Measurements from ENCODE around the gene RASAL2.
"Not testable (repeated sequence)": the region's sequence is repeated elsewhere in the genome, so short reads cannot be mapped to it uniquely, and the experiment has no call there.

The RASAL2 gene

DNA sequence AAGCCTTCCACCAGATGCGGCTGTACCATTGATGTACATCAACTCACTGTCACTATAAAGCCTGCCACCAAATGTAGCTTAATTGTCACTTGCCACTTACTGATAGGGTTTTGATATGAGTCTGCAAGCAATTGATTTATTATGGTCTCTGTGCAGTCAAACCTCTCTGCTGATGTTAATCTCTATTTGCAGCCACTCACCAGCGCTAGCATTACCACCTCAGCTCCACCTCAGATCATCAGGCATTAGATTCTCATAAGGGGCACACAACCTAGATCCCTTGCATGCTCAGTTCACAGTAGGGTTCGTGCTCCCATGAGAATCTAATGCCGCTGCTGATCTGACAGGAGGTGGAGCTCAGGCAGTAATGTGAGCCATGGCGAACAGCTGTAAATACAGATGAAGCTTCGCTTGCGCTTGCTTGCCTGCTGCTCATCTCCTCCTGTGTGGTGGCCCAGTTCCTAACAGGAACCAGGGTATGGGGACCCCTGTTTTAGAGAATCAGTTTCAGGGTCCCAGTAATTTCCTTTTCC is 26.7 kb downstream of the RASAL2 start:
- DNase-seq: not testable (repeated sequence)

DNA sequence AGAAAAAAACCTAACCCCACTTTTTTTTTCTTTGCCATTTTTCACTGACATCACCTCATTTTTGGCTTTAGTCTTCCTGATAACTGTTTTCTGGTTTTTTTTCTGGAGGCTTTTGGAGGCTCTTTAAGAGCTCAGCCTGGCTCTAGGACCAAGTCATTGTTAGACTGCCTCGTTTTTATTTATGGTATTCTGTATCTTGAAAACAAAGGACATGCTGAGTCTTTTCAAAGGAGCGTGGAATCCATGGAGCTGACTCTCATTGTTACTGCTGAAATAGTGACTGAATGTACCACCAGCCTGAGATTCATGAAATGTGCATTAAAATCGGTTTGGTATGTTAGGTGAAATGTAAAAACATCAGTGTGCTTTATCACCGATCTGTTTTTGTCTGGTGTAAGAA is 28.0 kb downstream of the RASAL2 start:
- no peak for DNase-seq

DNA sequence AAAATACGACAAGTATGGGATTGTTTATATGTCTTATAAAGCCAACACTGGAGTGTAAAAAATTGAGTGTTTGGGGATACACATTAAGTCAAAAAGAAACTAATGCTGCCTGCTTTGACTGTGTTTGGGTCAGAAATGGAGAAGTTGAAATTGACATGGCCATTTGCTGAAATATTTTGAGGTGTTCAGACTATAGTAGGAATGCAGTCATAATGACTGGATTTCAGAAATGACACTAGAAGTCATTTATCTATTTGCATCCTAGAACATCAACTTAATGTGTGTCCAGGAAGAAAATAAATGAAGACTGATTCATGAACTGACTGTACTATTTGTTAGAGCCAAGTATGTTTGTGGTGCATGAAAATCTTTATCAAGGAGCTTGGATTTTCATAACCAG is 28.4 kb downstream of the RASAL2 start:
- DNase-seq: no peak

- no peak for DNase-seq
Observed at GRCh38 chr1:178124115-178124514, 30.2 kb downstream of the RASAL2 start.

- DNase-seq: no peak
Observed at GRCh38 chr1:178126261-178126660, 32.4 kb downstream of the RASAL2 start.

- DNase-seq: no peak
Observed at GRCh38 chr1:178126741-178127185, 32.9 kb downstream of the RASAL2 start.

GRCh38 chr1:178127482-178128191 is 33.7 kb downstream of the RASAL2 start:
- no peak for DNase-seq

GRCh38 chr1:178133239-178133989 is 39.5 kb downstream of the RASAL2 start:
- DNase-seq: no peak

DNA sequence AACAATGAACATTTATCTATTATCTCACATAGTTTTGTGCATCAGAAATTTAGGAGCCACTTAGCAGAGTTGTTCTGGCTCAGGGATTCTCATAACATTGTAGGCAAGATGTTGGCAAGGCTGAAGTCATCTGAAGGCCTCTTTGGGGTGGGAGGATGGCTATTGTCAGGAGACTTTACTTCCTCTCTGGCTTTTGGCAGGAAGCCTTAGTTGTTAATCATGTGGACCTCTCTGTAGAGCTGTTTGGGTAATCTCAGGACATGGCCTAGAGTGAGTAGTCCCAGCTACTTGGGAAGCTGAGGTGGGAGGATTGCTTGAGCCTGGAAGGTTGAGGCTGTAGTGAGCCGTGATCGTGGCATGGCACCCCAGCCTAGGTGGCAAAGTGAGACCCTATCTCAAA is 40.2 kb downstream of the RASAL2 start:
- DNase-seq: no peak

DNA sequence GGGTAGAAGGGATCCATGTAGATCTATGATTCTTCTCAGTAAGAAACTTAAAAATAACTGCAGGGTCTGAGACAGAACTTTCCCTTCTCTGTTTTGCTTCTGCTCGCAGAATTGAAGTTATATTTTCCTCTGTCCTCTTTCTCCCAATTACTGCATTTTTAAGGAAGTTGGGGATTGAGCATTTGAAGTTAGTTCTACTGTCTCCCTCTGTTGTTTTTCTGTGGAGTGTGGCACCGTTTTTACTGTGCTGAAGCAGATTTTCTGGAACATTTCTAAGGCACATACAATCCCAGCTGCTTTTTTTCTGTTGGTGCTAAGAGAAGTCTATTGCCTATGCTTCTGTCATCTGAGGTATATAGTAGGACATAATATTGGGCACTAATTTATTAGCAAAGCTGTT is 43.3 kb downstream of the RASAL2 start:
- DNase-seq: no peak

GRCh38 chr1:178142806-178143205 is 48.9 kb downstream of the RASAL2 start:
- DNase-seq: no peak

- no peak for DNase-seq
Observed at GRCh38 chr1:178143730-178144690, 50.1 kb downstream of the RASAL2 start.

GRCh38 chr1:178145605-178146004 is 51.7 kb downstream of the RASAL2 start:
- no peak for DNase-seq

- DNase-seq: no peak
Observed at GRCh38 chr1:178146436-178146835, 52.5 kb downstream of the RASAL2 start.

DNA sequence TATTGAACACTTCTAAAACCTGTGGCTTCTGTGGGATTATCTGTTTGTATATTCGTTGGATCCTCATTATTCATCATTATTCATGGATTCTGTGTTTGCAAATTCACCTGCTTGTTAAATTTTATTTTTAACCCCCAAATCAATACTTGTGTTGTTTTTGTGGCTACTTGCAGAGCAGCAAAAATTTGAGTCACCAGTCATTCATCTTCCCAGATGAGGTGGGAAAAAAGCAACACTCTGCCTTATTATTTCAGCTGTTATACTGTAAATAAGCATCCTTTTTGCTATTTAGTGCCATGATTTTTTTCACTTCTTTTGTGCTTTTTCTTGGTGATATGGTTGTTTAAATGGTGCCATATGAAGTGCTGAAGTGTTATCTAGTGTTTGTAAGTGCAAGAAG is 56.7 kb downstream of the RASAL2 start:
- DNase-seq: no peak

DNA sequence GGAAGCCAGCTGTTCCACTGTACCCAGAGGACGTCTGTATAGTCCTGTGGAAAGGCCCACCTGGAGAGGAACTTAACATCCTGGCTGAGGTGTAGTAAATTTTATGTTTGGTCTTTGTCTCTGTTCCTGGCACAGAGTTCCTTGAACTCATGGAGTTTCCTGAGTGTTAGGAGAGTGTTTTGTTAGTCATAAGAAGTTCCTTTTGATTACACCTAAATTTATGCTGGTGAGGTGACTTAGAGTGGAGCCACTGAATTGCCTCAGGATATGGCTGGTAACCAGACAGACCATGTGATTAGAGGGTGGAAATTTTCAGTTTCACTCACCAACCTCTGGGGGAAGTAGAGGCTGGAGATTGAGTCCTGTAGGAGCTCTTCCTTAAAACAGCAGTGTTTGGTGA is 57.9 kb downstream of the RASAL2 start:
- no peak for DNase-seq

GRCh38 chr1:178155481-178156255 is 61.8 kb downstream of the RASAL2 start:
- DNase-seq: no peak

DNA sequence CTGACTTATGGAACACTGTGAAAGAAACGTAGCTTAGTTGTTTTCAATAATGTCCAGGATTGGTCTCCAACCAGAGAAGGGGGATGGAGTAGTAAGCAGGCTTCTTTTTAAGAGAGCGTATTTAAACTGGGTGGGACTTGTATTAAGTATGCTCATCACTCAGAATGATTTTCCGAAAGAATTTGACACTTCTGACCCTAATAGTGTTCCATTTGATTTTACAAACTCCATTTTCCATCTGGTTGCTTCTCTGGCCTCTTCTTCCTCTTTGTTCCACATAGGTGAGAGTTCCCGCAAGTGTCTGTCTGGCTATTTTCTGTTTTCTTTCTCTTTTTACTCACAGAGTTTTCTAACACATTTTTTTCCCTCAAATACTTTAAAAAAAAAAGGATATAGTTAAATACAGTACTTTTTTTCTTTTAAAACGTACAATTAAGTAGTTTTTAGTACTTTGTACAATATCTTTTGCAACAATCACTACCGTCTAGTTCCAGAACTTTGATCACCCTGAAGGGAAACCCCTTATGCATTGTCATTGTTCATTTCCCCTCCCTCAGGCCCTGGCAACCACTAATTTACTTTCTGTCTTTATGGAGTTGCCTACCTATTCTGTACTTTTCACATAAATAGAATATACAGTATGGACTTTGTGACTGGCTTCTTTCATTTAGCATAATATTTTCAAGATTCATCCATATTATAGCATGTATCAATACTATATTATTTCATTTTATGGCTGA is 67.0 kb downstream of the RASAL2 start:
- DNase-seq: no peak

DNA sequence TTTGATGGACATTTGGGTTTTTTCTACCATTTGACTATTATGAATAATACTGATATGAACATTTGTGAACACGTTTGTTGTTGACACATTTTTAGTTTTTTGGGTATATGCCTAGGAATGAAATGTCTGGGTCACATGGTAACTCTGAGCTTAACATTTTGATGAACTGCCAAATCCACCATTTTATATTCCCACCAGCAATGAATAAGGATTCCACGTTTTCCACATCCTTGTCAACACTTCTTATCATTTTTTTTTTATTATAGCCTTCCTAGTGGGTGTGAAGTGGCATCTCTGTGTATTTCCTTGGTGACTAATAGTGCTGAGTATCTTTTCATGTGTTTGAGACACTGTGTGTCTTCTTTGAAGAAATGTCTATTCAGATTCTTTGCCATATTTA is 67.6 kb downstream of the RASAL2 start:
- no peak for DNase-seq

DNA sequence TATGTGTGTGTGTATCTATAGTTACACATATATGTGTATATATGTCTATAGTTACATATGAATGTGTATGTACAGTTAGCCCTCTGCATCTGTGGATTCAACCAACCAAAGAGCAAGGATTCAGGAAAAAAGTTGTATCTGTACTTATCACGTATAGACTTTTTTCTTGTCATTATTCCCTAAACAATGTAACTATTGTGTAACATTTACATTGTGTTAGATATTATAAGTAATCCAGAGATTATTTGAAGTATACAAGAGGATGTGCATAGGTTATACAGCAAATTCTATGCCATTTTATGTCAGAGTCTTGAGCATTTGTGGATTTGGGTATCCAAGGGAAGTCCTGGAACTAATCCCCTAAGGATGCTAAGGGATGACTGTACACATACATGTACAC is 71.3 kb downstream of the RASAL2 start:
- DNase-seq: no peak

DNA sequence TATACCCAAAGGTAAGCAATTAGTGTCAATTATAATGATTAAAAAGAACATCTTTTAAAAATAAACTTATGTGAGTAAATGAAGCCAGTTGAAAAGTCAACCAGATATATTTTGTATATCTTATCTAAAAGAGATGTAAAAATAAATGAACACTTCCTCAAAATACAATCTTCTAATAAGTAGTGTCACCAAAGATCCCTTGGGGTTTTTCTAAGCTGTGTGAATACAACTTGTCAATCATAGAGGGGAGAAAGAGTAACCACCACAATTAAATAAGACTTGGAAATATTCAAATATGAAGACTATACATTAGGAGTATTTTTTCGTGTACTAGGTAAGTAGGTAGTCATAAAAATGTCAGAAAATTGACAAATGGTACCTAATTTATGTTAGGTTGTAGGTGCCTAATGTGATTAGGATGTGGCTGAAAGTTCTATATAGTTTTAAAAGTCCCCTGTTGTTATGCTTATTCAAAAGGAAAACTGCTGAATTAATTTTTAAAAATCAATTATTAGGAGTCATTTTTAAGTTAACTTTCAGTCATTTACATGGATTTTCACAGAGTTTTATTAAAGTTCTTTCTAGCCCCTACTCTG is 72.6 kb downstream of the RASAL2 start:
- no peak for DNase-seq

Data from CD4-positive, alpha-beta T cell treated with Interleukin-15 for 1 hour (primary cell).